CD4-positive, alpha-beta T cell (primary cell): ENCODE results near the gene PI4KB. TPM values are rescaled to one million over a fixed set of nuclear protein-coding genes. Genes with fewer than 3 reads are reported as not detected.

Experiments used
- ATAC-seq: fragments of 200-7000 bp; cut with Tn5 transposase; one replicate; pipeline ENCODE4 v1.10.0; 2022; ENCODE audit warnings: mild to moderate bottlenecking; ENCODE audit not compliant: poor library complexity
- CTCF ChIA-PET: fragments of 350-600 bp; sonication (Branson Sonifier 250); formaldehyde crosslinking; loops from one replicate; lab custom pipeline; 2021; ENCODE audit warnings: antibody characterized with exemption, inconsistent platforms; lab: Charles Lee
- POLR2A ChIA-PET: fragments of 350-600 bp; sonication (Branson Sonifier 250); formaldehyde crosslinking; loops from one replicate; lab custom pipeline; 2021; ENCODE audit warnings: antibody characterized with exemption, inconsistent platforms; lab: Charles Lee
- DNase-seq, 14 experiments: peaks; one replicate each; pipeline ENCODE4 v3.0.0-alpha.2; 2013 to 2020; ENCODE audit warnings: mixed read lengths in 2 of 14
- H3K27ac ChIP-seq, 2 donors: one replicate each; pipeline versions ENCODE4 v1.5.1 to v1.7.0; 2013; ENCODE audit warnings: low read length in 2 of 2, low read depth in 1 of 2, mild to moderate bottlenecking in 1 of 2
- H3K27me3 ChIP-seq, 2 experiments: 1 replicate in 1 of 2; 2 replicates in 1 of 2; pipeline versions ENCODE4 v1.6.1 to v1.7.0; 2013; ENCODE audit warnings: low read length in 2 of 2, control low read depth in 1 of 2, mild to moderate bottlenecking in 1 of 2, moderate library complexity in 1 of 2; ENCODE audit not compliant: insufficient read depth in 2 of 2, control insufficient read depth in 1 of 2
- H3K36me3 ChIP-seq: one replicate; pipeline ENCODE4 v1.6.1; 2013; ENCODE audit warnings: low read length, control low read depth; ENCODE audit not compliant: insufficient read depth
- H3K4me1 ChIP-seq: one replicate; pipeline ENCODE4 v1.6.1; 2013; ENCODE audit warnings: low read length, control low read depth; ENCODE audit not compliant: insufficient read depth
- H3K4me3 ChIP-seq: one replicate; pipeline ENCODE4 v1.5.1; 2013; ENCODE audit warnings: mild to moderate bottlenecking, low read length, moderate library complexity
- H3K9me3 ChIP-seq, 2 experiments: 1 replicate in 1 of 2; 2 replicates in 1 of 2; pipeline versions ENCODE4 v1.6.1 to v1.7.0; 2013; ENCODE audit warnings: low read length in 2 of 2, mild to moderate bottlenecking in 2 of 2, control low read depth in 1 of 2, moderate library complexity in 1 of 2; ENCODE audit not compliant: control insufficient read depth in 1 of 2, insufficient read depth in 1 of 2
- H3K27ac Mint-ChIP-seq: one replicate; pipeline ENCODE4 v1.8.0; 2020; ENCODE audit warnings: mixed read lengths
- H3K27me3 Mint-ChIP-seq: one replicate; pipeline ENCODE4 v1.8.0; 2021; ENCODE audit warnings: mixed read lengths
- H3K36me3 Mint-ChIP-seq: one replicate; pipeline ENCODE4 v1.8.0; 2021; ENCODE audit warnings: low read depth, mixed read lengths
- H3K4me1 Mint-ChIP-seq: one replicate; pipeline ENCODE4 v1.8.0; 2021; ENCODE audit warnings: low read depth, mixed read lengths
- H3K4me3 Mint-ChIP-seq: one replicate; pipeline ENCODE4 v1.8.0; 2020; ENCODE audit warnings: mild to moderate bottlenecking, mixed read lengths
- H3K9me3 Mint-ChIP-seq: one replicate; pipeline ENCODE4 v1.8.0; 2020; ENCODE audit warnings: mixed read lengths
- CTCF ChIP-seq: fragments of 200-600 bp; IDR thresholded peaks from one replicate; pipeline ENCODE4 v1.8.0; 2022; ENCODE audit warnings: antibody characterized with exemption, mild to moderate bottlenecking
- intact Hi-C, 2 experiments: fragments of 100-400 bp; cut with DNase I in 1 of 2; cut with micrococcal nuclease in 1 of 2; formaldehyde crosslinking; loops; one replicate each; pipeline versions ENCODE4 v1.15.1 to v1.9.0; 2023 to 2025; cut with DNase I, micrococcal nuclease
- total RNA-seq, 174 experiments: library from RNA in 2 of 174; stranded (reverse) in 2 of 174; gene quantifications; one replicate each; pipeline ENCODE4 v1.2.3 and lab custom pipeline; 2021 to 2026

The PI4KB gene
- total RNA-seq, 2 experiments from 2014 or later = 50.2 to 51.0 TPM

- Histone ChIP-seq H3K4me1 (no peaks in the 10 kb centered on the region), H3K36me3 (no peaks in the 10 kb centered on the region), H3K27me3 (no peaks in the 10 kb centered on the region), H3K4me3 (no peak overlapping the region), H3K9me3 (no peaks in the 10 kb centered on the region), H3K27ac (no peak overlapping the region)
- H3K36me3 Mint-ChIP-seq = no peaks in the 10 kb centered on the region
- no peaks in the 10 kb centered on the region for H3K27me3 Mint-ChIP-seq
- ATAC-seq (no peak), DNase-seq (no peak)
- intact Hi-C loops = no loop called here
- no peak for TF ChIP-seq CTCF
- CTCF ChIA-PET = no interaction called here
- POLR2A ChIA-PET = no interaction called here
- no peaks in the 10 kb centered on the region for H3K4me1 Mint-ChIP-seq
- no peaks in the 10 kb centered on the region for H3K9me3 Mint-ChIP-seq
- no peak overlapping the region for H3K27ac Mint-ChIP-seq
- no peak overlapping the region for H3K4me3 Mint-ChIP-seq
Observed at GRCh38 chr1:151369302-151369610, 42.0 kb upstream of the PI4KB start.

- CTCF ChIA-PET = interaction anchor here (1.5 kb wide), 1 partner anchor 9 kb away, joined by 3 read pairs; no protein-coding TSS in a partner anchor
- Mint-ChIP-seq H3K36me3 (no peaks in the 10 kb centered on the region), H3K27me3 (no peaks in the 10 kb centered on the region), H3K4me1 (no peaks in the 10 kb centered on the region), H3K9me3 (no peaks in the 10 kb centered on the region), H3K4me3 (no peak overlapping the region), H3K27ac (no peak overlapping the region)
- POLR2A ChIA-PET = no interaction called here
- no peak for ATAC-seq
- intact Hi-C loops = no loop called here
- Histone ChIP-seq H3K27ac (no peak overlapping the region), H3K27me3 (no peaks in the 10 kb centered on the region), H3K4me3 (no peak overlapping the region), H3K4me1 (no peaks in the 10 kb centered on the region), H3K36me3 (no peaks in the 10 kb centered on the region), H3K9me3 (no peaks in the 10 kb centered on the region)
- DNase-seq = no peak
- no peak for TF ChIP-seq CTCF
Observed at GRCh38 chr1:151368393-151369301, 41.4 kb upstream of the PI4KB start.

GRCh38 chr1:151367658-151368392, 40.6 kb upstream of the PI4KB start:
- intact Hi-C loops = no loop called here
- no peaks in the 10 kb centered on the region for H3K4me1 Mint-ChIP-seq
- Histone ChIP-seq H3K4me1 (no peaks in the 10 kb centered on the region), H3K27ac (no peak overlapping the region), H3K9me3 (peaks cover 0 to 2% of the 10 kb centered on the region in 2 experiments), H3K27me3 (no peaks in the 10 kb centered on the region), H3K4me3 (no peak overlapping the region), H3K36me3 (no peaks in the 10 kb centered on the region)
- no peak overlapping the region for H3K27ac Mint-ChIP-seq
- ChIA-PET POLR2A (no interaction called here), CTCF (interaction anchor here (1.5 kb wide), 1 partner anchor 8 kb away, joined by 3 read pairs; no protein-coding TSS in a partner anchor)
- no peaks in the 10 kb centered on the region for H3K27me3 Mint-ChIP-seq
- no peak for ATAC-seq
- H3K4me3 Mint-ChIP-seq = no peak overlapping the region
- no peak for TF ChIP-seq CTCF
- no peaks in the 10 kb centered on the region for H3K36me3 Mint-ChIP-seq
- peaks cover 3% of the 10 kb centered on the region for H3K9me3 Mint-ChIP-seq
- DNase-seq = no peak
